NCI-H1930 (cell line): ENCODE results near the gene DBNDD2.
A peak's percentile ranks its signal among the peaks of the same experiment; 100 is the strongest.

Experiments
- DNase-seq, 2 experiments: peaks; one replicate each; lab custom pipeline; 2025; lab: John Stamatoyannopoulos, UW

Gene DBNDD2

GRCh38 chr20:45407783-45408645 is at the start of gene DBNDD2:
DBNDD2 (plus strand) TSS chr20:45408289; CDS start chr20:45408468, 179 bp downstream.
- no peak for DNase-seq

DNA sequence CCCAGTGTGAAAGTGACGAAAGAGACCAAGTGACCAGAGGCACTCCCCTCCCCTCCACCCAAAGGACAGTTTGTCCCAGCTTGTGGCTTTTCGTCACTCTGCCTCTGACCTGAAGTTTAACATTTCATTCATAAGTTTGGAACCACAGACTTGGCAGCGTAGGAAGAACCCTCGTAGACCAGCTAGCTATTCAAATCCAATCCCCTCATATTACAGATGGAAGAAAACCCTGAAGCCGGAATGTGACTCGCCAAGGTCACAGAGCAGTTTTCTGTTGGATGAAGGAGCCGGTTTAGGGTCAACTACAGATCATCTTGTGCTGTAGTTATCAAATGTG is 49.1 kb upstream of the DBNDD2 start:
- no peak for DNase-seq

DNA sequence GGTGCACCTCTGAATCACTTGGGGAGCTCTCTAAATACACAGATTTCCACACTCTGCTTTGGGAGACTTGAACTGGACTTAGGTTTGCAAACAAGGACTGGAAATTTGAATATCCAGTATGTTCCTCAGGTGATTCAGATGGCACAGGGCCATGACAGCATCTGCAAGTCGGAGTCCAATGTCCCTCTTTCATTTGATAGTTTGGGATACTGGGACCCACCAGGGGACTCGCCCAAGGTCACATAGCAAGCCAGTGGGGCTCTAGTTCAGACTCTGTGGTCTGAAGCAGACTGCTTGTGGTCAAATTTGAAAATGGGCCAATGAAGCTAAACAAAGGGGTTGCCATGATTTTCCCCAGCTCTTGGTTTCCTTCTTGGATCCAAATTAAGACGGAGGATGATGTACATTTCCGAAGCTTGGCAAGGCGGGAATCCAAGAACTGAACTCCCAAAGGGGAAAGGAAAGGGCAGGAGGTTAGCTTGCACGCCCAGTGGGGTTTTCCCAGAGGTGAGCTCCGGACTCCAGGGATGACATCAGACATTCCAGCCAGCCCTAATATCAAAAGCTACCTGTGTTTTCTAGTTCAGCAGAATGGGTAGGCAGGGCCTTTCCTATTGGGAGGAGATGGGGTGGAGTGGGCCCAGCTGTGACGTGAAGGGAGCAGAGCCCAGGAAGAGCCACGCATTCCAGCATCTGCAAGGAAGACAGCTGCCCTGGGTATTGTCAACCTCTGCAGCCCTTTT is 48.5 kb upstream of the DBNDD2 start:
- no peak for DNase-seq

- no peak for DNase-seq
These were observed 46.3 kb upstream of the DBNDD2 start for GRCh38 chr20:45361793-45362192.

DNA sequence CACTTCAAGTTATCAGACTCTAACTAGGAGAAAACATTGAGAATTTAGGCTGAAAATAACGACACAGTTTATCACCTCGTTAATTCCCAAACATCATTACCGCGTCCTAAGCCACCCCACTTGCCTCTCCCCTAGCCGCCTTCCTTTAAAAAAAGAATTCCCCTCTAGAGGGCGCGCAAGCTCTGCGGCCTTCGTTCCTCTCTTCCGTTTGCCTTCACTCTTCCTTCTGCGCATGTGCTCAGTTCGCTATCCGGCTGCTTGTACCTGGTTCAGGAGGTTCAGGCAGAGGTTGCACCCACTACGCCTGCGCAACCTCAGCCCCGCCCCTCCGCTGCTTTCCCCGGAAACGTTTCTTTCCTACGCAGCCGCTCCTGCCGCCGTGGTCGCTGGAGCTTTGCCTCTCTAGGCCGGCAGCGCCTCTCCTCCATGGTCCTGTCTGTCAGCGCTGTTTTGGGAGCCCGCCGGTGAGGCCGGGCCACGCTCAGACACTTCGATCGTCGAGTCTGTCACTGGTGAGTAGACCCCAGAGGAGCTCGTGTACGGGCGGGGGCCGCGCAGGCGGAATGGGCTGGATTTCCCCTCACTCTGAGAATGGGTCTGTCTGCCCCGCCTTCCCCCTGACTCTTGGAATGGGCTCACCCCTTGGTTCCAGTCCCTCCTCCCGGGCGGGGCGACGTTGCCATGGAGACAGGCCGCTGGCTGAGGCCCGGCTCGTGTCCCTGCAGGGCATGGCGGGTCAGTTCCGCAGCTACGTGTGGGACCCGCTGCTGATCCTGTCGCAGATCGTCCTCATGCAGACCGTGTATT is 45.1 kb upstream of the DBNDD2 start, which contains the start of gene SYS1:
TSS of gene SYS1 (plus strand) at position 353 of the 807 bp plus-strand sequence. CDS start at position 729, 376 bp downstream.
- DNase-seq: peak; percentile 98 to 99

- DNase-seq: no peak
These were observed 44.2 kb upstream of the DBNDD2 start for GRCh38 chr20:45363611-45364492.

GRCh38 chr20:45365444-45365970 is 42.6 kb upstream of the DBNDD2 start:
- DNase-seq: no peak

DNA sequence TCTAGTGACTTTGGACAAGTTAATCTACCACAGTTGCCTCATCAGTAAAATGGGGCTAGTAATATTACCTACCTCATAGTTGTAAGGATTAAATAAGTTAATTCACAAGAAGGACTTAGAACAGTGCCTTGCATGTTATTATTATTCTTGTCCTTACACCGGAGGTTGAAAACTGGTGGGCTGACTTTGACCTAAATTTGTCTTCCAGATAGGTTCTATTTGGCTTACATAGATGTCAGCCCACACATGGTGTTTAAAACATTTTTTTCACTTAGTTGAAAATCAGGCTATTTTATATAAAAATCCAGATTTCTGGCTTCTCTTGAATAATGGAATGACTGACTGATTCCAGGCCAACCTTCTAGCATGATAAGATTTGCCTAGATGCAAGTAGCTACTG is 41.9 kb upstream of the DBNDD2 start:
- DNase-seq: no peak

GRCh38 chr20:45366631-45367030 is 41.5 kb upstream of the DBNDD2 start:
- no peak for DNase-seq

GRCh38 chr20:45367126-45367525 is 41.0 kb upstream of the DBNDD2 start:
- no peak for DNase-seq

- DNase-seq: no peak
These were observed 39.7 kb upstream of the DBNDD2 start for GRCh38 chr20:45368221-45368980.

- DNase-seq: no peak
These were observed 37.4 kb upstream of the DBNDD2 start for GRCh38 chr20:45370571-45371160.

GRCh38 chr20:45372241-45372640 is 35.8 kb upstream of the DBNDD2 start:
- DNase-seq: no peak

GRCh38 chr20:45372646-45373352 is 35.3 kb upstream of the DBNDD2 start:
- no peak for DNase-seq

GRCh38 chr20:45373353-45374100 is 34.6 kb upstream of the DBNDD2 start:
- peak; percentile 38 to 62 for DNase-seq

DNA sequence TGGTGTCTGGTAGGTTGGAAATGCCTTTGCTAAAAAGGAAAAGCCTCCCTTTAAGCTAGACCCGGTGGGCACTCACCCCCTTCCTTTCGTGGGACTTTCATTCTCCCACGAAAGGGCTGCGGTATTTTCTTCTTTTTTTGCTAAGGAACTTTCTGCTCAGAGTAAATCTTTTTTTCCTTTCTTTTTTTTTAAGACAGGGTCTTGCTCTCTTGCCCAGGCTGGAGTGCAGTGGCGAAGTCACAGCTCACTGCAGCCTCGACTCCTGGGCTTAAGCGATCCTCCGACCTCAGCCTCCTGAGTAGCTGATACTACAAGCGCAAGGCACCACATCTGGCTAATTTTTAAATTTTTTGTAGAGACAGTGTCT is 34.0 kb upstream of the DBNDD2 start:
- no peak for DNase-seq

- DNase-seq: no peak
These were observed 33.1 kb upstream of the DBNDD2 start for GRCh38 chr20:45374966-45375365.

GRCh38 chr20:45377269-45377668 is 30.8 kb upstream of the DBNDD2 start:
- DNase-seq: no peak

- DNase-seq: no peak
These were observed 29.9 kb upstream of the DBNDD2 start, which contains the start of gene TP53TG5 for GRCh38 chr20:45378191-45378590. TP53TG5 (minus strand) TSS chr20:45378325; CDS start chr20:45378236, 89 bp downstream.
